Left lung (tissue), 14 donors: ENCODE results near the gene TIMM10B. TPM values are rescaled to one million over a fixed set of nuclear protein-coding genes. Genes with fewer than 3 reads are reported as not detected.
A peak's percentile ranks its signal among the peaks of the same experiment; 100 is the strongest.

Source experiments
- ATAC-seq: fragments of 200-7000 bp; cut with Tn5 transposase; one replicate; pipeline ENCODE4 v1.9.1; 2020; ENCODE audit warnings: moderate library complexity
- DNase-seq, 4 donors: peaks; one replicate each; pipeline ENCODE4 v3.0.0-alpha.2; 2013 to 2020
- H3K27ac ChIP-seq, 2 donors: fragments of 200-600 bp; sonication (generic) in 1 of 2; one replicate each; pipeline versions ENCODE4 v1.5.0 to v1.8.0; 2020 to 2021
- H3K27me3 ChIP-seq, 2 donors: fragments of 200-600 bp; sonication (generic) in 1 of 2; one replicate each; pipeline versions ENCODE4 v1.5.0 to v1.8.0; 2020 to 2021
- H3K36me3 ChIP-seq, 2 donors: fragments of 200-600 bp; sonication (generic) in 1 of 2; one replicate each; pipeline versions ENCODE4 v1.5.0 to v1.8.0; 2020 to 2021
- H3K4me1 ChIP-seq, 2 donors: fragments of 200-600 bp; one replicate each; pipeline ENCODE4 v1.8.0; 2021
- H3K4me3 ChIP-seq, 2 donors: fragments of 200-600 bp; sonication (generic) in 1 of 2; one replicate each; pipeline versions ENCODE4 v1.5.0 to v1.8.0; 2020 to 2021; ENCODE audit warnings: mild to moderate bottlenecking in 1 of 2
- H3K9me3 ChIP-seq, 2 donors: fragments of 200-600 bp; sonication (generic) in 1 of 2; one replicate each; pipeline versions ENCODE4 v1.5.0 to v1.8.0; 2020 to 2021
- intact Hi-C, 2 donors: fragments of 100-400 bp; cut with DNase I; formaldehyde crosslinking; loops; one replicate each; pipeline versions ENCODE4 v1.11.2 to v1.14.2; 2022
- long read RNA-seq, 12 donors: library from polyadenylated mRNA in 2 of 12; unstranded in 2 of 12; transcript quantifications; one replicate each; pipeline ENCODE4 v2.0.0 and lab custom pipeline, GENCODE V29; 2019 to 2026
- polyA plus RNA-seq, 6 donors: library from polyadenylated mRNA; unstranded; fragments of 120-200 nt; gene quantifications; one replicate each; pipeline ENCODE4 v1.2.1, GENCODE V29; 2013; ENCODE audit not compliant: insufficient read length in 6 of 6
- total RNA-seq, 2 donors: library from RNA; stranded (reverse); fragmentation: NEBNext Ultra II Directional; extraction: Animal tissue kit (Norgen Biotek cat#: 25700); gene quantifications; one replicate each; pipeline ENCODE4 v1.2.1, GENCODE V29; 2021
- TF ChIP-seq, protein P1 (sequence below), 2 donors: fragments of 200-600 bp; sonication (generic) in 1 of 2; IDR thresholded peaks; one replicate each; pipeline versions ENCODE4 v1.5.0 to v1.8.0; 2021; ENCODE audit warnings: antibody characterized with exemption in 2 of 2
- donor health status: DM: no; HTN: yes; CAD: no.
- donor health status: DM: no; HTN: no; CAD: no.

TIMM10B gene, protein sequence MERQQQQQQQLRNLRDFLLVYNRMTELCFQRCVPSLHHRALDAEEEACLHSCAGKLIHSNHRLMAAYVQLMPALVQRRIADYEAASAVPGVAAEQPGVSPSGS
- total RNA-seq (10 to 100 TPM; 36.8 to 46.4 TPM), polyA plus RNA-seq (10 to 100 TPM; 29.0 to 33.0 (median 30.2) TPM)
- long read RNA-seq, donor 1, transcript TIMM10B-201 (3 exons, 2,840 nt): major isoform, 18 of 26 reads
- long read RNA-seq, donor 1, partial matches to known transcripts: 5 of 26 reads
- long read RNA-seq, donor 1, other reads (novel, unspliced or antisense): 0 of 26 reads
- long read RNA-seq, donor 2, transcript TIMM10B-201 (3 exons, 2,840 nt): major isoform, 15 of 17 reads
- long read RNA-seq, donor 2, partial matches to known transcripts: 0 of 17 reads
- long read RNA-seq, donor 2, other reads (novel, unspliced or antisense): 0 of 17 reads
- long read RNA-seq, donor 3, transcript TIMM10B-201 (3 exons, 2,840 nt): major isoform, 11 of 12 reads
- long read RNA-seq, donor 3, partial matches to known transcripts: 0 of 12 reads
- long read RNA-seq, donor 3, other reads (novel, unspliced or antisense): 0 of 12 reads
- long read RNA-seq, donor 4, transcript TIMM10B-201 (3 exons, 2,840 nt): major isoform, 21 of 26 reads
- long read RNA-seq, donor 4, partial matches to known transcripts: 0 of 26 reads
- long read RNA-seq, donor 4, other reads (novel, unspliced or antisense): 0 of 26 reads
- long read RNA-seq, donor 5, transcript TIMM10B-201 (3 exons, 2,840 nt): major isoform, 15 of 15 reads
- long read RNA-seq, donor 5, partial matches to known transcripts: 0 of 15 reads
- long read RNA-seq, donor 5, other reads (novel, unspliced or antisense): 0 of 15 reads
- long read RNA-seq, donor 6, transcript TIMM10B-201 (3 exons, 2,840 nt): major isoform, 18 of 20 reads
- long read RNA-seq, donor 6, partial matches to known transcripts: 0 of 20 reads
- long read RNA-seq, donor 6, other reads (novel, unspliced or antisense): 0 of 20 reads
- long read RNA-seq, donor 7, transcript TIMM10B-201 (3 exons, 2,840 nt): major isoform, 10 of 11 reads
- long read RNA-seq, donor 7, partial matches to known transcripts: 0 of 11 reads
- long read RNA-seq, donor 7, other reads (novel, unspliced or antisense): 0 of 11 reads
- long read RNA-seq, donor 8, transcript TIMM10B-201 (3 exons, 2,840 nt): major isoform, 20 of 21 reads
- long read RNA-seq, donor 8, partial matches to known transcripts: 0 of 21 reads
- long read RNA-seq, donor 8, other reads (novel, unspliced or antisense): 0 of 21 reads
- long read RNA-seq, donor 9: 0 reads
- long read RNA-seq, donor 10, transcript TIMM10B-201 (3 exons, 2,840 nt): major isoform, 35 of 40 reads
- long read RNA-seq, donor 10, partial matches to known transcripts: 0 of 40 reads
- long read RNA-seq, donor 10, other reads (novel, unspliced or antisense): 1 of 40 reads
- long read RNA-seq, donor 11, transcript TIMM10B-201 (3 exons, 2,840 nt): major isoform, 14 of 15 reads
- long read RNA-seq, donor 11, partial matches to known transcripts: 0 of 15 reads
- long read RNA-seq, donor 11, other reads (novel, unspliced or antisense): 0 of 15 reads
- long read RNA-seq, donor 12, transcript TIMM10B-201 (3 exons, 2,840 nt): major isoform, 10 of 13 reads
- long read RNA-seq, donor 12, partial matches to known transcripts: 0 of 13 reads
- long read RNA-seq, donor 12, other reads (novel, unspliced or antisense): 0 of 13 reads

DNA sequence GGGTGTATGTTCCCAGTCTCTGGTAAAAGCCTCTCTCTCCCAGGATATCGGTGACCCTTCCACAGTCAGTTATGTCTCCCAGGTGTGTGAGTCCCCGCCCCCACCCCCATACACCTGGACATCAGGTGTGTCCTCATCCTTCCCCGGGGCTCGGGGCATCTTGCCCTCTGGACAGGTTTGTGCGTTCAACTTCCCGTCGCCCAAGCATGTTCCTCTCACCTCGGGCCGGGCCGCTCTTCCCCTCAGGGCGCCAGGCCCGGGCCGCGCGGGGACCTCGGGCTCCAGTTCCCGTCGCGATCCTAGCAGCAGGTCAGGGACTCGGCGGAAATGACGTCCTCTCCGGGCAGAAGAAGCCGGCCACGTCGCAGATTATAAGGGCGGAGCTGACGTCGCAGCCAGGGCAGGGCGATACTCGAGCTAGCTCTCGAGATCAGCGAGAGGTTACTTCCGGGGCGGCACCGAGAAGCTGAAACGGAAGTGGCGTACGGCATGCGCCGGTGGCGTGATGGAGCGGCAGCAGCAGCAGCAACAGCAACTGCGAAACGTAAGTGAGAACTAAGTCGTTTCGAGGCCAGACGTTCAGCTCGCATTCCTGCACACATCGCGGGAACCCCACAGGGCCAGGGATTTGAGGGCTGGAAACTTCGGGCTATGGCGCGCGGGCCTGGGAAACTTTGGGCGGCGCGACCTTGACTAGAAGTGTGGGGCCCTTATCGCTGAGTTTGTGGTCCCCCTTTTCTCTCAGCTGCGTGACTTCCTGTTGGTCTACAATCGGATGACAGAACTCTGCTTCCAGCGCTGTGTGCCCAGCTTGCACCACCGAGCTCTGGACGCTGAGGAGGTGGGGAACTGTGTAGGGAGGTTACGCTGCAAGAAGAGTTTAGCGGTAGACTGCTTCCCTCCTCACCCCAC is at the start of gene TIMM10B, which contains the start of gene ARFIP2:
TSS of gene TIMM10B (plus strand) at position 490 of the 912 bp plus-strand sequence. CDS start at position 506, 16 bp downstream.
TSS of gene ARFIP2 (minus strand) at position 320 of the 912 bp plus-strand sequence. CDS start 910 bp downstream, outside the sequence.
- Histone ChIP-seq H3K27me3 (no peaks in the 10 kb centered on the region), H3K36me3 (peaks cover 0 to 68% of the 10 kb centered on the region in 2 donors), H3K27ac (peak within 1 kb of the TSS; percentile 93 to 96), H3K4me1 (peaks cover 15 to 42% of the 10 kb centered on the region in 2 donors), H3K4me3 (peak within 1 kb of the TSS; percentile 70 to 74), H3K9me3 (no peaks in the 10 kb centered on the region)
- DNase-seq (peak; percentile 98 to 99 (median 99)), ATAC-seq (peak; percentile 98)
- intact Hi-C loops: no loop called here
- TF ChIP-seq, protein P1, sequence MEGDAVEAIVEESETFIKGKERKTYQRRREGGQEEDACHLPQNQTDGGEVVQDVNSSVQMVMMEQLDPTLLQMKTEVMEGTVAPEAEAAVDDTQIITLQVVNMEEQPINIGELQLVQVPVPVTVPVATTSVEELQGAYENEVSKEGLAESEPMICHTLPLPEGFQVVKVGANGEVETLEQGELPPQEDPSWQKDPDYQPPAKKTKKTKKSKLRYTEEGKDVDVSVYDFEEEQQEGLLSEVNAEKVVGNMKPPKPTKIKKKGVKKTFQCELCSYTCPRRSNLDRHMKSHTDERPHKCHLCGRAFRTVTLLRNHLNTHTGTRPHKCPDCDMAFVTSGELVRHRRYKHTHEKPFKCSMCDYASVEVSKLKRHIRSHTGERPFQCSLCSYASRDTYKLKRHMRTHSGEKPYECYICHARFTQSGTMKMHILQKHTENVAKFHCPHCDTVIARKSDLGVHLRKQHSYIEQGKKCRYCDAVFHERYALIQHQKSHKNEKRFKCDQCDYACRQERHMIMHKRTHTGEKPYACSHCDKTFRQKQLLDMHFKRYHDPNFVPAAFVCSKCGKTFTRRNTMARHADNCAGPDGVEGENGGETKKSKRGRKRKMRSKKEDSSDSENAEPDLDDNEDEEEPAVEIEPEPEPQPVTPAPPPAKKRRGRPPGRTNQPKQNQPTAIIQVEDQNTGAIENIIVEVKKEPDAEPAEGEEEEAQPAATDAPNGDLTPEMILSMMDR (IDR thresholded peaks at IDR 0.05): no peak

DNA sequence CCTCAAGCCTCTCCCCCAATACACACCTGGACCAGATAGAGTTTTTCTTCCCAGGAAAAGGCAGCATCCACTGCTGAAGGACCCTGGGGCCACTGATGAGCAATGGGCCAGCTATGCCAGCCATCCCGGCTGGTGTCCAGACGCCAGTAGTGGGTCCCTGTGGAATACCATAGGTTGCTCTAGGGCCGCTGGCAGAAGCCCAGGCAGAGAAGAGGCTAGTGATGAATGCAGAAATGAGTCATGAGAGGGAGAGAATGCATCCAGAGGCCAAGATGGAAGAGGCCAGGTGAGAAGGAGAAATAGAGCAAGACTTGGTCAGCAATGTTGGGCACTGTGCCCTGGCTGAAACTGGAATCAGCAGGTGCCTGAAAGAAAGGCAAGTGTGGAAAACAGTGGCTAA is 49.4 kb upstream of the TIMM10B start:
- Histone ChIP-seq H3K27me3 (no peaks in the 10 kb centered on the region), H3K9me3 (no peaks in the 10 kb centered on the region), H3K27ac (no peak overlapping the region), H3K36me3 (no peaks in the 10 kb centered on the region), H3K4me1 (no peaks in the 10 kb centered on the region), H3K4me3 (no peak overlapping the region)
- TF ChIP-seq, protein P1 (IDR thresholded peaks at IDR 0.05): no peak
- DNase-seq: no peak
- no peak for ATAC-seq
- intact Hi-C loops: loop anchor here in 1 of 2 donors (10.0 kb wide), 1 partner anchor 73 kb away; no protein-coding TSS in a partner anchor

DNA sequence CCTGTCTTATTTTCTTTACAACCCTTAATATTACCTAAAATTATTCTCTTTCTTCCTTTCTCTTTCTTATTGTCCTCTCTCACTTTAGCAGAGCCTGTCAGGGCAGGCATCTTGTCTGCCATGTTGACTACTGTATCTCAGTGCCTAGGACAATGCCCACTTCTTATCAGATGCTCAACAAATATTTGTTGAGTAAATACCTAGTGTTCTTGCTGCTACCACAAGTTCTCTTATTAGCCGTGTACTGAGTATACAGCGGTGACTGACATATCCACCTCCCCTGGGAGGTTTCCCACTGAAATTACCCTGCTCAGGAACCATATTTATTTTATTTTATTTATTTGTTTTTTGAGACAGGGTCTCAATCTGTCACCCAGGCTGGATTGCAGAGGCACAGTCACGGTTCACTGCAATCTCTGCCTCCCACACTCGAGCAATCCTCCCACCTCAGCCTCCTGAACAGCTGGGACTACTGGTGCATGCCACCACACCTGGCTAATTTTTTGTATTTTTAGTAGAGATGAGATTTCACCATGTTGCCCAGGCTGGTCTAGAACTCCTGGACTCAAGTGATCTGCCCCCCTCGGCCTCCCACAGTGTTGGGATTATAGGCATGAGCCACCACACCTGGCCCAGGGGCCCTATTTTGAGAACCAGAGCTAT is 47.2 kb upstream of the TIMM10B start:
- TF ChIP-seq, protein P1 (IDR thresholded peaks at IDR 0.05): no peak
- H3K36me3 ChIP-seq: no peaks in the 10 kb centered on the region
- no peaks in the 10 kb centered on the region for H3K9me3 ChIP-seq
- no peak overlapping the region for H3K4me3 ChIP-seq
- no peak overlapping the region for H3K27ac ChIP-seq
- no peaks in the 10 kb centered on the region for H3K27me3 ChIP-seq
- intact Hi-C loops: loop anchor here in 1 of 2 donors (10.0 kb wide), 1 partner anchor 71 kb away; no protein-coding TSS in a partner anchor
- no peaks in the 10 kb centered on the region for H3K4me1 ChIP-seq
- DNase-seq (no peak), ATAC-seq (no peak)
